ENCODE results near the gene CLCN6.

CLCN6 gene

GRCh38 chr1:11781297-11781696, 24.7 kb upstream of the CLCN6 start:
- no peak overlapping the region for H3K27ac ChIP-seq
- H3K9me3 ChIP-seq (ENCODE audit: severe bottlenecking): no peaks in the 10 kb centered on the region
- TF ChIP-seq, protein P1, sequence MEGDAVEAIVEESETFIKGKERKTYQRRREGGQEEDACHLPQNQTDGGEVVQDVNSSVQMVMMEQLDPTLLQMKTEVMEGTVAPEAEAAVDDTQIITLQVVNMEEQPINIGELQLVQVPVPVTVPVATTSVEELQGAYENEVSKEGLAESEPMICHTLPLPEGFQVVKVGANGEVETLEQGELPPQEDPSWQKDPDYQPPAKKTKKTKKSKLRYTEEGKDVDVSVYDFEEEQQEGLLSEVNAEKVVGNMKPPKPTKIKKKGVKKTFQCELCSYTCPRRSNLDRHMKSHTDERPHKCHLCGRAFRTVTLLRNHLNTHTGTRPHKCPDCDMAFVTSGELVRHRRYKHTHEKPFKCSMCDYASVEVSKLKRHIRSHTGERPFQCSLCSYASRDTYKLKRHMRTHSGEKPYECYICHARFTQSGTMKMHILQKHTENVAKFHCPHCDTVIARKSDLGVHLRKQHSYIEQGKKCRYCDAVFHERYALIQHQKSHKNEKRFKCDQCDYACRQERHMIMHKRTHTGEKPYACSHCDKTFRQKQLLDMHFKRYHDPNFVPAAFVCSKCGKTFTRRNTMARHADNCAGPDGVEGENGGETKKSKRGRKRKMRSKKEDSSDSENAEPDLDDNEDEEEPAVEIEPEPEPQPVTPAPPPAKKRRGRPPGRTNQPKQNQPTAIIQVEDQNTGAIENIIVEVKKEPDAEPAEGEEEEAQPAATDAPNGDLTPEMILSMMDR (IDR thresholded peaks at IDR 0.05; ENCODE audit: low read depth, low read length): no peak
- H3K4me3 ChIP-seq (ENCODE audit: low read depth, low read length): no peak overlapping the region
- no peaks in the 10 kb centered on the region for H3K27me3 ChIP-seq (ENCODE audit: insufficient read depth, low read depth, severe bottlenecking)
- no peaks in the 10 kb centered on the region for H3K36me3 ChIP-seq
- no peak for DNase-seq

DNA sequence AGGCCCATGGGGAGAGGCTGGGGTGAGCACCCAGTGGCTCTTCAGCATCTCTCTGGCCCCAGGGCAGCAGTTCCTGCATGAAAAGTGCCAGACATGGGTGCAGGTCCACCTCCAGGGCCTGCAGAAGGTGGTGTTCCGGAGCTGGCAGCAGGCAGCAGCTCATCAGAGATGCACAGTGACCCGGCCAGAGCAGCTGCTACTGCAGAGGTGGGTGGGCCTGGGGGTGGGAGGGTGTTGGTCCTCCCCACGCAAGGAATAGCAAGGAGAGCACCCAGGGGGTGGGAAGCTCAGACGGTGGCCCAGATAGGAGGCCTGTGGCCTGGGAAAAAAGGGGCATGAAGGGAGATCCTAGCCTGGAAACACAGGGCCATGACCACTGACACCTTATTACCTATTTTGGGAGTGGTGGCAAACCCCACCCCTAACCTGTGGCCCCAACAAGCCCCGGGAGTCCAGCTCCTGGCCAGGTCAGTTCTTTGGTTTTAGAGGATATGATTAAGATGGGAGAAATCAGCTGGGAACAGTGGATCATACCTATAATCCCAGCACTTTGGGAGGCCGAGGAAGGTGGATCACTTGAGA, 23.8 kb upstream of the CLCN6 start:
- TF ChIP-seq, protein P1 (IDR thresholded peaks at IDR 0.05; ENCODE audit: low read depth, low read length): no peak
- no peak overlapping the region for H3K27ac ChIP-seq
- no peaks in the 10 kb centered on the region for H3K9me3 ChIP-seq (ENCODE audit: severe bottlenecking)
- no peaks in the 10 kb centered on the region for H3K36me3 ChIP-seq
- DNase-seq: no peak
- H3K4me3 ChIP-seq (ENCODE audit: low read depth, low read length): no peak overlapping the region
- H3K27me3 ChIP-seq (ENCODE audit: insufficient read depth, low read depth, severe bottlenecking): no peaks in the 10 kb centered on the region

GRCh38 chr1:11783556-11783955, 22.4 kb upstream of the CLCN6 start:
- Histone ChIP-seq H3K27ac (no peak overlapping the region), H3K9me3 (ENCODE audit: severe bottlenecking) (no peaks in the 10 kb centered on the region), H3K27me3 (ENCODE audit: insufficient read depth, low read depth, severe bottlenecking) (no peaks in the 10 kb centered on the region), H3K4me3 (ENCODE audit: low read depth, low read length) (no peak overlapping the region), H3K36me3 (no peaks in the 10 kb centered on the region)
- TF ChIP-seq, protein P1 (IDR thresholded peaks at IDR 0.05; ENCODE audit: low read depth, low read length): no peak
- DNase-seq: no peak

GRCh38 chr1:11784256-11784992, 21.6 kb upstream of the CLCN6 start:
- Histone ChIP-seq H3K27me3 (ENCODE audit: insufficient read depth, low read depth, severe bottlenecking) (no peaks in the 10 kb centered on the region), H3K27ac (no peak overlapping the region), H3K36me3 (no peaks in the 10 kb centered on the region), H3K4me3 (ENCODE audit: low read depth, low read length) (no peak overlapping the region), H3K9me3 (ENCODE audit: severe bottlenecking) (no peaks in the 10 kb centered on the region)
- DNase-seq: no peak
- TF ChIP-seq, protein P1 (IDR thresholded peaks at IDR 0.05; ENCODE audit: low read depth, low read length): no peak

- H3K36me3 ChIP-seq: no peaks in the 10 kb centered on the region; the same call in 1 of the 2 replicates
- no peak overlapping the region for H3K27ac ChIP-seq
- H3K27me3 ChIP-seq (ENCODE audit: insufficient read depth, low read depth, severe bottlenecking): no peaks in the 10 kb centered on the region
- TF ChIP-seq, protein P1 (IDR thresholded peaks at IDR 0.05; ENCODE audit: low read depth, low read length): peak; percentile 95
- H3K4me3 ChIP-seq (ENCODE audit: low read depth, low read length): no peak overlapping the region
- peak; percentile 80 for DNase-seq
- no peaks in the 10 kb centered on the region for H3K9me3 ChIP-seq (ENCODE audit: severe bottlenecking)
These were observed 20.8 kb upstream of the CLCN6 start for GRCh38 chr1:11784993-11785769.

All from WERI-Rb-1 (cell line).